ENCODE data around the gene CDC5L.

GRCh38 chr6:44342489-44342888, 45.0 kb upstream of the CDC5L start, which contains the start of gene SPATS1:
- TF ChIP-seq CTCF (IDR thresholded peaks at IDR 0.05; ENCODE audit: low read depth, low read length), result no peak
- no peak for TF ChIP-seq POLR2A (IDR thresholded peaks at IDR 0.05; ENCODE audit: extremely low read depth, insufficient read length)
